WTC11 (cell line): ENCODE measurements around the gene RALY. TPM values are rescaled to one million over a fixed set of nuclear protein-coding genes. Genes with fewer than 3 reads are reported as not detected.

Experiments
- ATAC-seq: fragments of 200-7000 bp; cut with Tn5 transposase; 2 replicates; pipeline ENCODE4 v1.10.0; 2021; ENCODE audit warnings: mild to moderate bottlenecking, moderate library complexity
- CTCF ChIA-PET: fragments of 300-600 bp; sonication (Branson Sonifier 250); formaldehyde crosslinking; loops from one replicate; lab custom pipeline; 2021; ENCODE audit warnings: antibody characterized with exemption; lab: Charles Lee
- POLR2A ChIA-PET: fragments of 350-600 bp; sonication (Branson Sonifier 250); formaldehyde crosslinking; loops from one replicate; lab custom pipeline; 2021; ENCODE audit warnings: antibody characterized with exemption; lab: Charles Lee
- DNase-seq: peaks from one replicate; pipeline ENCODE4 v3.0.0; 2021; ENCODE audit warnings: low spot score
- H3K27ac Mint-ChIP-seq: 2 replicates; pipeline ENCODE4 v1.8.0; 2021; ENCODE audit warnings: mixed read lengths
- H3K27me3 Mint-ChIP-seq: 2 replicates; pipeline ENCODE4 v1.8.0; 2021; ENCODE audit warnings: low read depth, mild to moderate bottlenecking, moderate library complexity, mixed read lengths
- H3K36me3 Mint-ChIP-seq: 2 replicates; pipeline ENCODE4 v1.8.0; 2021; ENCODE audit warnings: mixed read lengths
- H3K4me1 Mint-ChIP-seq: 2 replicates; pipeline ENCODE4 v1.8.0; 2022; ENCODE audit warnings: mixed read lengths
- H3K4me3 Mint-ChIP-seq: 2 replicates; pipeline ENCODE4 v1.8.0; 2021; ENCODE audit warnings: mild to moderate bottlenecking, moderate library complexity, mixed read lengths
- H3K9me3 Mint-ChIP-seq: 2 replicates; pipeline ENCODE4 v1.8.0; 2021; ENCODE audit warnings: mixed read lengths
- ARID4B ChIP-seq: sonication (generic); formaldehyde crosslinking; IDR thresholded peaks from 2 replicates; pipeline ENCODE4 v1.8.0; 2023; ENCODE audit warnings: missing genetic modification reagents, mild to moderate bottlenecking, borderline replicate concordance
- ATF1 ChIP-seq: sonication (generic); formaldehyde crosslinking; IDR thresholded peaks from 2 replicates; pipeline ENCODE4 v1.8.1; 2023; ENCODE audit warnings: mild to moderate bottlenecking, moderate library complexity, missing genetic modification reagents
- CDX4 ChIP-seq: fragments of 250-450 bp; sonication (Bioruptor Pico); IDR thresholded peaks from 2 replicates; pipeline ENCODE4 v1.9.0; 2021; ENCODE audit warnings: moderate library complexity, mild to moderate bottlenecking, inconsistent platforms, borderline replicate concordance
- CREB1 ChIP-seq: sonication (generic); formaldehyde crosslinking; IDR thresholded peaks from 2 replicates; pipeline ENCODE4 v1.8.0; 2023; ENCODE audit warnings: mild to moderate bottlenecking, missing genetic modification reagents
- CREM ChIP-seq: sonication (generic); formaldehyde crosslinking; IDR thresholded peaks from 2 replicates; pipeline ENCODE4 v1.8.1; 2022; ENCODE audit warnings: mild to moderate bottlenecking, missing genetic modification reagents, moderate library complexity
- EMX1 ChIP-seq: fragments of 250-450 bp; sonication (Bioruptor Pico); IDR thresholded peaks from 2 replicates; pipeline ENCODE4 v1.8.0; 2021; ENCODE audit warnings: mild to moderate bottlenecking
- ETV6 ChIP-seq: sonication (generic); formaldehyde crosslinking; IDR thresholded peaks from 2 replicates; pipeline ENCODE4 v1.8.1; 2022; ENCODE audit warnings: mild to moderate bottlenecking, missing genetic modification reagents
- FOXP1 ChIP-seq: sonication (generic); formaldehyde crosslinking; IDR thresholded peaks from 2 replicates; pipeline ENCODE4 v1.8.0; 2022; ENCODE audit warnings: missing genetic modification reagents, mild to moderate bottlenecking, moderate library complexity, borderline replicate concordance
- IRF2 ChIP-seq: sonication (generic); formaldehyde crosslinking; IDR thresholded peaks from 2 replicates; pipeline ENCODE4 v1.8.0; 2022; ENCODE audit warnings: low read depth, missing genetic modification reagents, borderline replicate concordance
- KAT7 ChIP-seq: sonication (generic); formaldehyde crosslinking; IDR thresholded peaks from 2 replicates; pipeline ENCODE4 v1.8.1; 2023; ENCODE audit warnings: missing genetic modification reagents, mild to moderate bottlenecking, borderline replicate concordance
- MXD4 ChIP-seq: fragments of 250-450 bp; sonication (Bioruptor Pico); IDR thresholded peaks from 2 replicates; pipeline ENCODE4 v1.8.0; 2021; ENCODE audit warnings: mild to moderate bottlenecking, moderate library complexity, borderline replicate concordance
- MYBL2 ChIP-seq: sonication (generic); formaldehyde crosslinking; IDR thresholded peaks from 2 replicates; pipeline ENCODE4 v1.8.1; 2023; ENCODE audit warnings: mild to moderate bottlenecking, moderate library complexity, missing genetic modification reagents
- NFE2L1 ChIP-seq: sonication (generic); formaldehyde crosslinking; IDR thresholded peaks from 2 replicates; pipeline ENCODE4 v1.8.1; 2023; ENCODE audit warnings: missing genetic modification reagents
- NR1H2 ChIP-seq: sonication (generic); formaldehyde crosslinking; IDR thresholded peaks from 2 replicates; pipeline ENCODE4 v1.9.0; 2021; ENCODE audit warnings: mild to moderate bottlenecking, moderate library complexity, missing genetic modification reagents
- NR2C2 ChIP-seq: sonication (generic); formaldehyde crosslinking; IDR thresholded peaks from 2 replicates; pipeline ENCODE4 v1.8.0; 2022; ENCODE audit warnings: mild to moderate bottlenecking, missing genetic modification reagents
- SMAD3 ChIP-seq: sonication (generic); formaldehyde crosslinking; IDR thresholded peaks from 2 replicates; pipeline ENCODE4 v1.8.0; 2022; ENCODE audit warnings: missing genetic modification reagents, mild to moderate bottlenecking, borderline replicate concordance
- SMAD4 ChIP-seq: sonication (generic); formaldehyde crosslinking; IDR thresholded peaks from 2 replicates; pipeline ENCODE4 v1.8.0; 2022; ENCODE audit warnings: mild to moderate bottlenecking, missing genetic modification reagents
- ZNF425 ChIP-seq: fragments of 250-450 bp; sonication (Bioruptor Pico); conservative IDR thresholded peaks from 2 replicates; pipeline ENCODE4 v1.9.0; 2021; ENCODE audit warnings: mild to moderate bottlenecking
- ZNF512 ChIP-seq: sonication (generic); formaldehyde crosslinking; IDR thresholded peaks from 2 replicates; pipeline ENCODE4 v1.8.1; 2022; ENCODE audit warnings: missing genetic modification reagents, borderline replicate concordance
- ZNF671 ChIP-seq: fragments of 250-450 bp; sonication (Bioruptor Pico); IDR thresholded peaks from 2 replicates; pipeline ENCODE4 v1.8.0; 2021; ENCODE audit warnings: mild to moderate bottlenecking
- total RNA-seq: library from RNA; stranded (reverse); gene quantifications from 3 replicates; pipeline ENCODE4 v1.2.3, GENCODE V29; 2021

Gene RALY
- total RNA-seq, 1 experiment from 2014 or later: 164 TPM

GRCh38 chr20:34110745-34111641, 117.3 kb downstream of the RALY start:
- no peaks in the 10 kb centered on the region for H3K9me3 Mint-ChIP-seq
- peak overlapping the region; percentile 99 for H3K27ac Mint-ChIP-seq
- POLR2A ChIA-PET: interaction anchor here (0.8 to 2.1 kb wide), 3 partner anchors 29 to 118 kb away, joined by 4 to 8 read pairs (median 4); partner anchors contain the start of gene RALY
- no peak for TF ChIP-seq CDX4 (CRISPR knock-in tag)
- TF ChIP-seq ZNF512 (CRISPR knock-in tag): no peak
- no peak for TF ChIP-seq MYBL2 (CRISPR knock-in tag)
- no peak for TF ChIP-seq NR1H2 (CRISPR knock-in tag)
- no peak for TF ChIP-seq CREM (CRISPR knock-in tag)
- TF ChIP-seq ATF1 (CRISPR knock-in tag): no peak
- TF ChIP-seq SMAD3 (CRISPR knock-in tag): no peak
- TF ChIP-seq ETV6: no peak
- no peak for TF ChIP-seq KAT7 (CRISPR knock-in tag)
- TF ChIP-seq NR2C2 (CRISPR knock-in tag): no peak
- TF ChIP-seq IRF2 (CRISPR knock-in tag): no peak
- no peak for TF ChIP-seq EMX1
- TF ChIP-seq, all 79 proteins: peak for 0
- CTCF ChIA-PET: interaction anchor here (2.1 kb wide), 1 partner anchor 248 kb away, joined by 9 read pairs; no protein-coding TSS in a partner anchor
- Mint-ChIP-seq H3K4me3 (peak overlapping the region; percentile 94), H3K27me3 (peaks cover 2% of the 10 kb centered on the region), H3K36me3 (peaks cover 32% of the 10 kb centered on the region), H3K4me1 (peaks cover 38% of the 10 kb centered on the region)
- DNase-seq (no peak), ATAC-seq (no peak)

- Mint-ChIP-seq H3K36me3 (peaks cover 31% of the 10 kb centered on the region), H3K27ac (peak within 1 kb of the TSS; percentile 99), H3K27me3 (peaks cover 2% of the 10 kb centered on the region), H3K4me1 (peaks cover 38% of the 10 kb centered on the region), H3K9me3 (no peaks in the 10 kb centered on the region), H3K4me3 (peak within 1 kb of the TSS; percentile 94)
- peak; percentile 96 for DNase-seq
- ChIA-PET POLR2A (interaction anchor here (0.6 to 2.1 kb wide), 20 partner anchors 9 to 763 kb away, joined by 3 to 9 read pairs (median 4); partner anchors contain the start of genes AHCY, CHMP4B and RALY), CTCF (interaction anchor here (0.6 to 2.1 kb wide), 12 partner anchors 9 to 249 kb away, joined by 3 to 9 read pairs (median 4); partner anchors contain the start of gene RALY)
- ATAC-seq: peak; percentile 89
- peak; percentile 9; the same call in 1 of the 2 replicates for TF ChIP-seq FOXP1 (CRISPR knock-in tag)
- no peak for TF ChIP-seq NFE2L1 (CRISPR knock-in tag)
- TF ChIP-seq MXD4 (CRISPR knock-in tag): no peak
- TF ChIP-seq ARID4B (CRISPR knock-in tag): peak; percentile 93; the same call in 1 of the 2 replicates
- TF ChIP-seq CREB1 (CRISPR knock-in tag): 0 out of 2 replicates have a peak, but pooled peaks have one; percentile 35
- TF ChIP-seq SMAD4 (CRISPR knock-in tag): 0 out of 2 replicates have a peak, but pooled peaks have one; percentile 69
- TF ChIP-seq ZNF671 (CRISPR knock-in tag): no peak; the same call in 1 of the 2 replicates
- no peak for TF ChIP-seq ZNF425 (CRISPR knock-in tag)
Observed at GRCh38 chr20:34111702-34112599, 118.2 kb downstream of the RALY start, which contains the start of gene EIF2S2. Gene EIF2S2 (minus strand): TSS chr20:34112243. CDS start chr20:34112110, 133 bp downstream.
